HG03025 (cell line): ENCODE measurements around the gene SLC47A2.

ENCODE experiments used
- ATAC-seq: cut with Tn5 transposase; IDR thresholded peaks from one replicate; pipeline ENCODE4 v1.9.1; 2021; ENCODE audit warnings: mild to moderate bottlenecking, moderate library complexity; ENCODE audit not compliant: unreplicated experiment, low FRiP score

SLC47A2 gene

DNA sequence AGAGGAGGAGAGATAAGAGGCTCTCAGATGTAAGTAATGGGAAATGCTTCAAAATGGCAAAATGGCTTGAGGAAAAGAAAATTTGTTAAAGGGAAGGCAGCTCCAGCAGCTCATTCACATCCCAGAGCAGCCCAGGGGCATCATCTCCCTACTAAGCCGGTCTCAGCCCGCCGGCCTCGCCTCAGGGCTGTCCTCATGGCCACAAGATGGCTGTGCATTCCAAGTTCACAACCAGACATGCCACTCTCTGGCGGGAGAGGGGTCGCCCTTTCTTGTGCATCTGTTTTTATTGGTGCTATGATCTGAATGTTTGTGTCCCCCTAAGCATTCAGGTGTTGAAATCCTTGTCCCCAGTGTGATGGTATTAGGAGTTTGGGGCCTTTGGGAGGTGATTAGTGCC, 13.5 kb upstream of the SLC47A2 start:
- ATAC-seq: no peak

DNA sequence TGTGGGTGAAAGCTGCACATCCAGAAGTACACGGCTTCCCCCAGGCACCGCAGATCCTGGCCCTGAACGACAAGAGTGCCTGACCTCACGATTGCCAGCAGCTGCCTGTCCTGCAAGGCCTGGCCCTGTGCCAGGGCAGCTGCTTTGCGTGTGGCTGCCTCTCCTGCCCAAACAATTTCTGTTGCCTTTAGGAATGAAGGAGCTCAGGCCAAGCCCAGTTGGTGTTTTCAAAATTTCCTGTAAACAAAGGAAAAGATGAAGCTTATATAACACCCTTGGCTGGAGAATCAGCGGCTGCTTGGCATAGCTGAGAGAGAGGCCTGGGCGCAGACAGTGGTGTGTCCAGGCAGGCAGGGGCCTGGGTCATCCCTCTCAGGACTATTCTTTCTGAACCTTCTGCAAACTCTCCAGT, 11.7 kb upstream of the SLC47A2 start:
- ATAC-seq: no peak

DNA sequence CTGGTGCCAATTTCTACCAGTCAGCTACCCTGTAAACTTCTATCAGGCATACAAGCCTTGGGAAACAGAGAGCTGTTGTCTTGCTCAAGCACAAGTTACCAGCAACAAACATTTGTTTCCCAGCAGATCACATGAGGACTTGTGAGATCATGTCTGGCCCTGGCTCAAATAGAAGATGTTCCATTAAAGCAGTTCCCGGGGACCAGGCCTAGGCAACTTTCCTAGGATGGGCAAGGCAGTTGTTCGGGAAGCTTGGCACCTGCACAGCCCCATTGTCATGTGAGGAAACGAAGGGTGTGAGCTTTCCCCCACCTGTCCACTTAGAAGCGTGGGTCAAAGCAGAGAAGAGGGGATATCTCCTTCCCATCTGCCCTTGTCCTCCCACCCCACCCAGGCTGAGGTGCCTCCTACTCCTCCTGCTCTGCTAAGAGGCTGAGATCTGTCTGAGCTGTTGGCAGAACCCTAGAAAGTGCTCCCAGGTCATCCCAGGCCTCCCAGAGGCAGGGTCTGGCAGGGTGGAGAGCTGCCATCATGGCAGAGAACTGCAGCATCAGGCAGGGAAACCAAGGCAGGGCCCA, 11.2 kb upstream of the SLC47A2 start:
- ATAC-seq: no peak

DNA sequence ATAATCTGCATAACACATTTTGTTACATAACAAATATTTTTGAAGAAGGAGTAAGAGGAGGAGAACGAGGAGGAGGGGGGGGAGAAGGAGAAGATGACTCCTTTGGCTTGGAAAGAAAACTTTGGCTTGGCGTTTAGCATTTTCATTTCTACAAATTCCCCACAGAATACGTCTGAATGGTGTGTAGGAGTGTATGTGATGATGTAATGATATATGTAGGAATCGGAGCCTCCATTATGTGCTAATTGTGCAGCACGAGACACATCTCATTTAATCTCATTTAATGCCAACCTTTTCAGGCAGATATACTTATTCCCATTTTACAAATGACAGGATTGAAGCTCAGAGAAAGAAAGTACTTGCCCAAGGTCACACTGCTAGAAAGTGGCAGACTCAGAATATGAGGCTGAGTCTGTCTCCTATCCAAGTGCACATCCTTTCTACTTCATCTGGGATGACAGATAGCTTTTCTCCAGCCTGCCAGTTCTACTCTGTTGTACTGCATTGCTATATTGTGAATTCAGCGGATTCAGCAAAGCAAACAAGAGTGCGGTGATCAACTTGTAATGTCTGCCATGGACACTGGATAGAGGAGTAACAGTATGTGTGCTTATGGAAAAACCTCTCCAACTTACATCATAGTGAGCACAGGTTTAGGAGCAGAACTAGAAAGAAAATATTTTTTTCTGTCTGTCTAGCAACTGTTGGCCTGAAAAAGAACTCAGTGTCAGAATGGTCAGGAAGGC, 10.4 kb upstream of the SLC47A2 start:
- no peak for ATAC-seq

DNA sequence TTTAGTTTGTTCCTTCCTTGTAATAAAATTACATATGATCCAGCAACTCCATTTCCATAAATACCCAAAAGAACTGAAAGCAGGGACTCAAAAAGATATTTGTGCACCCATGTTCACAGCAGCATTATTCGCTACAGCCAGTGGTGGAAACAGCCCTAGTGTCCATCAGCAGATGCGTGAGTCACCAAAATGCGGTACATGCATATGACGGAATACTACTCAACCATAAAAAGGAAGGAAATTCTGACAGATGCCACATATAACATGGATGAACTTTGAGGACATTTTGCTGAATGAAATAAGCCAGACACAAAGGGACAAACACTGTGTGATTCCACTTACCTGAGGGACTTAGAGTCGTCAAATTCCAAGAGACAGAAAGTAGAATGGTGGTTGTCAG, 9.1 kb upstream of the SLC47A2 start:
- ATAC-seq: no peak

DNA sequence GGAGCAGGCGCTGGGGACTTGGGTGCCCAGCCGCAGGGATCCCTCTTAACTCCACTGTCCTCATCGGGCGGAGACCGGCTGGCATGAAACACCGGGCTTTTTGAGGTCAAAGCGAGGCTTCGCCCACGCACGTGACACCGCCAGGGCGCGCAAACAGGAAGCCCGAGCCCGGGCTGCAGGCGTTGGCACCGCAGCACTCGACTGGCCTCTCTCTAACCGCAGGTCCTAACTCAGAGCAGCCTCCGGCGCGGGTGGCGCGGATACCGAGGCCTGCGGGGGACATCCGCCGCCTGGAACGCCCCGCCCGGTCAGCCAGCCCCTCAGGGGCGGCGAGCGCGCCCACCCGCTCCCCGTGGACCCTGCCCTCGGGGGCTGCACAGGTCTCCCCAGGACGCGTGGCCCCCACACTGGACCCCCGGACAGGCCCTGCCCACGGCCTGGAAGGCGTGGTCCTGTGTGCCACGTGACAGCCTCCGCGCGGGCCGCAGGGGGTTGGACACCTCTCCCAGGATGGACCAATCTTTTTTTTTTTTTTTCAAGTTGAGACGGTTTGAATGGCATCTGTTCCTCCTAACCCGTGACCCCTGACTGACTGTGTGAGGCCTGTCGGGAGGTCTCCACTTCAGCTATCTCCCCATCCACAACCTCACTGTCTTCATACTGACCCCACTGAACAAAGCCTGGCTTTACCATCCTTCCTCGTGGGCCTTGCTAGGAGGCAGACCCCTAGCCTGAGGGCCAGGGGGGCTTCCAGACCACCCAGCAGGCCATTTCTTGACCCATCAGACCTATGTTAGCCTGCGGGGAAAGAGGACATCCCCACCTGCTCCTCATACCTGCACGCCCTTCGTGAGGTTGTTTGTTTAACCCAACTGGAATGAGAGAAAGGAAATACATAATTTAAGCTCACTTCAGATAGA, 8.4 kb upstream of the SLC47A2 start:
- ATAC-seq: no peak

DNA sequence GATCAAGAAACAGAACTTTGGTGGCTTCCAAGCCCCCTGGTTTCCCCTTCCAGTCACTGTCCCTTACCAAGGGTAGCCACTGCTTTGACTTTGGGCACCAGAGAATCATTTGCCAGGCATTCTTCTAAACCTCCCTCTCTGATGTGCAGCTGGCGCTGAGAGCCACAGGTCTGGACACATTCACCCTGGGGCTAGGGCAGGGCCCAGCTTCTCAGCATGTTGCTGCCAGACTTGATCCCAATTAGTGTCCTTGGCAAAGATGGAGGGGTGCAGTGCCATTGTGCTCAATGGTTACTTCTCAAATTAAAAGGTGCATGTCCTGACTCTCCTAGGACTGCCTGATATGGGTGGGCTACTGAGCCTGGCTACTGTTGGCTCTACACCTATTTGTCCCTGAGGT, 7.6 kb upstream of the SLC47A2 start:
- ATAC-seq: no peak

DNA sequence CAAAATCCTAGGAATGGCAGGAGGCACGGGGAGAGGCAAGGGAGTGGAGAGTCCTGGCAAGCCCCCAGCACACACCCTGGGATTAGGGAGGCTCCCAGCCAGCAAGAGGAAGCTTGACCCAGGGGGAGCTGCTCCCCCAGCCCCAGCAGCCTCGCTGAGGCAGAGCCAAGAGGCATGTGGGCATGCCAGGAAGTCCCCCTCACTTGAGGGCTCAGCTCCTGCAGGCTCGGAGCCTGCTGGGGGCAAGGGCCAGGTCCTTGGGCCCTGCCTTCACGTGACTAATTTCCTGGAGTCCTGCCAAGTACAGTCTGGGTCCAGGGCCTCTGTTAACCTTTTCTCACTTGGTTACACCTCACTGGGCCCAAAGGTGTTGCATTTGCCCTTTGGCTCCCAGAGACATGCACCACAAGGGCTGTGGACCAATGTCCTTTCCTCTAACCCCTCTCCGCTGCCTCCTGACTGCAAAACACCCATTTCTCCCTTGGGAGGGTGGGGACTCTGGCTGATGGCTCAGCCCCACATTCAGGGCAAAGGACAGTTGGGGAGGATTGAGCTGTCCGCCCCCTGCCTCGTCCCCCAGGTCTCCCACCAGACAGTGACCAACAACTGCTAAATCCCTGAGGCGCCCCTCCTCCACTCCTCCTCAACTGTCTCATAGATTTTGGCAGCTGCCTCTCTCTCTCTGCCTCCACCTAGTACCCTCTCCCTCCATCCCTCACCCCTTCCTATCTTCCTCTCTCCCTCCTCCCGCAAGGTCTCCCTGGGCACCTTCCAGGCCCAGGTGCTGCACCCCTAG, 4.4 kb upstream of the SLC47A2 start:
- ATAC-seq: no peak

DNA sequence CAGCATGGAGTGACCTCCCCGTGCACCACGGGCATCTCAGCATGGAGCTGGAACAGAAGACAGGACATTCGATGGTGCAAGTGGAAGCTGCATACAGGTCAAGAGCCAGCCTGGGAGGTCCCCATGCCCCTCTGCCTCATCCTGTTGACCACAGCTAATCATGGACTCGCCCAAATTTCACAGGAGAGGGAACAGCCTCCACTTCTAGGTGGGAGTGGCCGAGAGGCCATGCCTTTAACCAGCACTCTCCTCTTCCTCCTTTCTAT, 3.8 kb upstream of the SLC47A2 start:
- ATAC-seq: no peak

DNA sequence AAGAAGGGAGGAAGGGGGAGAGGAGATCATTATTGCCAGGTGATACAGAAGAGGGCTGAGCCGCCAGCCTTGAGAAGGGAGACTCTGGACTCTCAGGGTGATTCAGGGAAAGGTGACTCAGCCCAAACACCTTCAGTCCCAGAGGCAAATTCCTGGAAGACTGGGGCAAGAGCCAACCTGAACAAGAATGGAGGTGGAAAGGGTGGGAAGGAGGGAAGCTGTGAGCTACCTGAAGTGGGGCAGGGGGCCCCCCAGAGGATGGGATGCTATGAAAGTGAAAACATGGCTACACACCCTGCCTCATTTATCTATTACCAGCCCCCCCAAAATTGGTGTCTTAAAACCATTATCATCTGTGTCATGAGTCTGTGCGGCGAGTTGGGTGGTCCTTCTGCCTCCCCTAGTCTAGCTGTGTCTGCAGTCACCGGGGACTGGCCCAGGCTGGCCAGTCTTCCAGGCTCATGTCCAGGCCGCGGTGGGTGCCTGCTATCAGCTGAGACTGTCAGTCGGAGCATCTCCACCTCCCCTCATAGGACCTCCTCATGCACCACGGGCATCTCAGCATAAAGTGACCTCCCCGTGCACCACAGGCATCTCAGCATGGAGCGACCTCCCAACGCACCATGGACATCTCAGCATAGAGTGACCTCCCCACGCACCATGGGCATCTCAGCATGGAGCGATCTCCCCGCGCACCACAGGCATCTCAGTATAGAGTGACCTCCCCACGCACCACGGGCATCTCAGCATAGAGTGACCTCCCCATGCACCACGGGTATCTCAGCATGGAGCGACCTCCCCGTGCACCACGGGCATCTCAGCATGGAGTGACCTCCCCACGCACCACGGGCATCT, 3.2 kb upstream of the SLC47A2 start:
- ATAC-seq: no peak

DNA sequence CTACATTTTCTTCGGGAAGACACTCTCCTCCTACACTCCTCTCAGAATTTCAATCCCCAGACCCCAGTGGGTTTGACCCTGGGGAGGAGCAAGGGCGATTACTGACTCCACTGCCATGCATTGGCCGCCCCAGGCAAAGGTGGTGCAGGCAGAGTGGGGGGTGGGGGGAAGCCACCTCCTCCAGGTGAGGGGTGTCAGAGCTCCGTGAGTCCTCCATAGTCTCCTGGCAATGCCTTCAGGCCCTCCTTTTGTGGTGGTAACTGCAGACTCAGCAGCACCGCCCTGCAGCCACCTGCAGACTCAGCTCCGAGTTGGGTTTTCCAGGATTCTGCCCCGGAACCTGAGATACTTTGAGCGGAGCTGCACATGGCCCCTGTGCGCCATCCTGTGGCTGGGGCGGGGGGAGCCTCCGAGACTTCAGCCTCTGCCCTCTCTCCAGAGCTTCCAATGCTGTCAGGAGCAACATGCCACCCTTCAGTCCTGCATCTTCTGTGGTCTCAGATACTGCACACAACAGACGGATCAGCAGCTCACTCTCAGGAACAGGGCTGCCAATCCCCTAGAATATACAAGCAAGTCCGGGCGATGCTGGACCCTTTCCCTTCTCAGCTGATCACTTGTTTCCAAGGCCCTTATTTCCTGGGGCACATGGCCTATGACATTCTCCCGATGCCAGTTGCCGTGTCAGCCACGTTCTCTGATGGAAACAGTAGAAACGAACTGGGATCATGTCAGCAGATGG, 2.4 kb upstream of the SLC47A2 start:
- ATAC-seq: no peak

DNA sequence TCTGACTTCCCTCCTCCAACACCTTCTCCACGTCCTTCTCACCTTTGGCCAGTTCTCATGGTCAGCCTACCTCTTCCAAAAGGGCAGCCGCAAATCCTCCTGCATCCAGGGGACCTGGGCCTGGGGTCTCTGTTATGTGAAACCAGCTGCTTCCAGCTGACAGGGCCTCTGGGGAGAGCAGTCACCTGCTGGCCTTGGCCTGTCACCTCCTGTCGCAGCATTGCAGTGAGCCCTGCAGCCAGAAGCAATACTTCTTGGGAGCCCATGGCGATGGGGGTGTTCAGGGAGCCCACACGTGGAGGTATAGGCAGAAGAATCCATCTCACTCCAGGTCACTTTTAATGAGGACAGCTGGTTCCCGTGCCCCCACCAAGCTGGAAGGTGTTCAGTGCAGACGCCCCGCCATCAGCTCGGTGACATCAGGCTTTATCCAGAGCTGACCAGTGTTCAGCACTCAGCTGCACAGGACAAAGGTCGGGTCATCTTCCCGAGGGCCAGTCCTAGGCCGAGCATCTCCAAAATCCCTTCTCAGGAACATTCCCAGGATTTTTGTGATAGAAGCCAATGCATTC, 1.7 kb upstream of the SLC47A2 start:
- ATAC-seq: no peak

DNA sequence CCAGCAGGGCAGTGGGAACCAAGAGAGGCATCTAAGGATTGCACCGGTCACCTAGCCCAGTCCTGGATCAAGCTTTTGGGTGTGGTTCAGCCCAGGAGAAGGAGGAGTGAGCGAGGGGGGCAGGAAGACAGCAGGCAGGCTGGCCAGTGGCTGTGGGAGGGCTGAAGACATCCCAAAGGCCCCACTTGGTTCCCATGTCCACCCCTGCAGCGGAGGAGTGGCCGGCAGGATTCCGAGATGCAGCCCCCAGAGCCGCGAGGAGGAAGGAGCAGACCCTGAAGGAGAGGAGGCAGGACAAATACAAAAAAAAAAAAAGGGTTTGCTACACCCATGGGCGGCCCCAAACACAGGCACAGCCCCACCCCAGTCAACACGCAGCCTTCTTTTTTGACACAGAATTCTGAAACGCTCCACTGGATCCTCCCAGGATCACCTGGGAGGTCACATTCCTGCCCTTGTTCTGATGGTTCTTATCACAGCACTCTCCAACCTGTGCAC, 1.1 kb upstream of the SLC47A2 start:
- no peak for ATAC-seq

DNA sequence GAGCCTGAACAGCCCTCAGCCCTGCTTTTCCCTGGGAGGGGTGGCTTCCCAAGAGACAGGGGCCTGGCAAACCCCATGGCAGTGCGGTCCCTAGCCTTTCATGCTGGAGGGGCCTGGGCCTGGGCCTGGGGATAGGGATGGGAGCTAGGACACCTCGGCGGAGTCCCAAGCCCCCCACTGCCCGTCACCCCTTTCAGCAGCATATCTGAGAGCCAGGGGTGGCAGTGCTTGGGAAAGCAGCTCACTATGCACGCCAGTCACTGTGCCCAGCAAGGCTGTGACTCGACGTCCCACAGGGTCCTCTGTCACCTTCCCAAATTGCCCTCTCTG, 612 bp upstream of the SLC47A2 start:
- ATAC-seq: no peak

DNA sequence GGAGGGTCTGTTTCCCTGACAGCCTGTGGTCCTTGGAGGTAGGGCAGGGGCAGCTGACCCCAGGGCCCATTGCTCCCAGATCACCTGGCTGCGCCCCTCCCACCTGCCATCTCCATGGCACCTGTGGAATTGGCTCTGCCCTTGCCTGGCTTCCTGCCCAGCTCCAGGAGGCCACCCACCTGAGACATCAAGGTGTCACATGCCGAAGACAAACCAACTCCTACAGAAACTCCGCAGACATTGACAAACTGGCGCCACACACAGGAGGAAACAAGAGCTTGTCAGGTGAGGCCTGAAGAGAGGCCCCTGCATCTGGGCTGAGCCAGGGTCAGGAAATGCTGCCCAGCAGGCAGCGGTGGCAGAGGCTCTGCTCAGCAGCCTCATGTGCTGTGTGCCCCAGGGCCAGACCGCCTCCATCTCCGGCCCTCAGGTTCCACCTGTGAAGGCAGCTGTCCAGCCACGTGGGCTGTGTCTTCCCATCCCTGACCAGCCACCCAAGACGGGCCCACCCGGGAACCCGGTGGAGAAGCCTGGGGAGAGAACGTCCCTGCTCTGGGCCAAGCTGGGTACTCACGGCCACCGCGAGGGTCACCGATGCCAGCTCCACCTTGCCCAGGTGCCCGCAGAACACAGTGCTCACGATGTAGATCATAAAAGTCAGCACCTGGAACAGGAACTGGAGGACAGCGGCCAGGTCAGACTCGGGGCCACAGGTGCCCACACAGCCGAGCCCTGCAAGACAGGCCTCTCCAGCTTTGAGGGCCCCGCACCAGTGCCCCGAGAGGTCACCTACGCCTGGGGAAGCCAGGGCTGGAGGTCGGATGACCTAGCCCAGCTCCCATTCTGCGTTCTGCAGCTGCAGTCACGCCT, 1.6 kb downstream of the SLC47A2 start:
- no peak for ATAC-seq

DNA sequence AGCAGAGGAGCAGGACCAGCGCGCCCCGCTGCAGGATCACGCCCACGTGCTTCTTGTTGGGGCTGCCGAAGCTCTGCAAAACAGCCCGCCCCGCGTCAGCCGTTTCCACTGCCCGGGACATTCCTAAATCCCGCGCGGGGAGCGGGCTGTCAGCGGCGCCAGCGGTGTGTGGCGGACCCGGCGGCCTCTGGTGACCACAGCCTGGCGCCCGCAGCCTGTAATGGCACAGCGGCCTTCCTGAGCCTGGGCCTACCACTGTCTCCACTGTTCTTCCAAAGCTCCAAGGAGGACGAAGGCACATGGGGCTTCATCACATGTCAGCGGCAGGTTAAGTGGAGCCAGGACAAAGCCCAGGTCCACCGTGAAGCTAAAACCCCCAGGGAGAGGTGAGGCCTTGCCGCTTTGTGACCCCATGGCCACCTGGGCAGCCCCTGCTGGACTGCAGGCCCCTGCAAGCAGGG, 2.5 kb downstream of the SLC47A2 start:
- ATAC-seq: no peak

DNA sequence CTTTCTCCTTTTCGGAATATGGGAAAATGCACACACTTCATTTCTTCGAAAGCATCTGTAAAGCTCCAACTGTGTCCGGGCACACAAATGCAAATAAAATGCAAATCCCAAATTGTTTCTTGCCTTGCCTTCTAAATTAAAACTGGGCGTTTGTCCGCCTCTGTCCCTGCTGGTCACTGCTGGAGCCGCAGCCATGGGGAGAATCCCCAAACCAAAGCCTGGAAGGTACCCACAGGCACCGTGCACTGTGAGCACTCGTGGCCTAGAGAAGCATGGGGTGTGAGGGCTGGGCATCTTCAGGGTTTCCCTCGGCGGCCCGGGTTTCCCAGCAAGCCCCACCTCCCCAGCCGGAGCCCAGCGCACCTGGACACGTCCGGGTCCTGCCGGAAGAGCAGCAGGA, 2.9 kb downstream of the SLC47A2 start:
- ATAC-seq: no peak

DNA sequence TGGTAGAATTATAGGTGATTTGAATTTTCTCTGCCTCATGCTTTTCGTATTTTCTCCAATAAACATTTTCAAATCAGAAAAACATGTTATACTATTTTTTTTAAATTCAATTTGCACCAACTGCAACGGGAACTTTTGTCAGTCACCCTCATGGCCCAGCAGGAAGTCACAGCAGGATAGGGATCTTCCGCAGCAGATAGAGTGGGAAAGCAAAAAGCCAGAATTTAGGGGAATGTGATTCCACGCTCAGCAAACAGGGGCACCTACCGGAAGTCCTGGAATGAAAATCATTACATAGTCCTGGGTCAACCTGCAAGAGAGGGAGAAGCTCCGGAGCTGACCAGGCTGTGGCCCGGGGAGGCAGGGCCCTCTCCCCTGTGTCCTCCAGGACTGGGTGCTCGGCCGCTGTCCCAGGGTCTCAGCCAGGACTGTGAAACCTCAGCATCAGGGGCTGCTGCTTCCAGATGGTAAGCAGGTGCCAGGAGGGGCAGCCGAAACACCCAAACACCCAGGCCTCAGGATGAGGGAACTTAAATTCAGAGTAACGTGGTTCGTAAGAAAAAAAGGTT, 3.9 kb downstream of the SLC47A2 start:
- ATAC-seq: no peak
